ENCODE data around the gene USF3.

Gene USF3

DNA sequence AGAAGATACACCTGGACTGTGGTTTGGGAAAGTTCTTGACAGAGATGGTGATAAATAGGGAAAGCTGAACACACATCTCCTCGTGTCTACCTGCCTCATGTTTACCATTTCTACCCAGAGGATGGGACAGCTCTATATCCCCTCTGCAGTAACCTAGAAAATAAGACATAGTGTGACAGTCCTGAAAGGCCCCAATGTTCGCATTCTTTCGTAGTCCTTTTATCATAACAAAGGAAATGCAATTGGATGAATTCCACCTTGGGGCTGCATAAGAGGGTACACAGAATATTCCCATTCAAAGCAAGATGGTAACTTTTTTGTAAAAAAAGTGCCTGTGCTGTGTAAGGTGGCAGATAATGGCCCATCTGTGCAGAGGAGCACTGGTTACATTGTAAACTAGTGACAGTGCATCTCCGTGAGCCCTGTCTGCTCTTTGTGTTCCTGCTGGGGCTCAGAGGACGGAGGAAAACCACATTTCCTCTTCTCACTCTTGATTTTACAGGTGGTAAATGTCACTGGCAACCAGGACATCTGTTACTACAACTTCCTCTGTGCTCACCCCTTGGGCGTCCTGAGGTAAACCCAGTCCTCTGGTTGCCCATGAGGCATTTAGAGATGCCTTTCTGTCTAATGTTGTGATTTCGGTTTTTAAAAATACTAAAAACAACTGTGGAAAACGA is 89.8 kb downstream of the USF3 start:
- DNase-seq (ENCODE audit: low spot score) = peak; percentile 73

- DNase-seq (ENCODE audit: low spot score) = no peak
Measured at GRCh38 chr3:113602836-113603235, 93.6 kb downstream of the USF3 start.

DNA sequence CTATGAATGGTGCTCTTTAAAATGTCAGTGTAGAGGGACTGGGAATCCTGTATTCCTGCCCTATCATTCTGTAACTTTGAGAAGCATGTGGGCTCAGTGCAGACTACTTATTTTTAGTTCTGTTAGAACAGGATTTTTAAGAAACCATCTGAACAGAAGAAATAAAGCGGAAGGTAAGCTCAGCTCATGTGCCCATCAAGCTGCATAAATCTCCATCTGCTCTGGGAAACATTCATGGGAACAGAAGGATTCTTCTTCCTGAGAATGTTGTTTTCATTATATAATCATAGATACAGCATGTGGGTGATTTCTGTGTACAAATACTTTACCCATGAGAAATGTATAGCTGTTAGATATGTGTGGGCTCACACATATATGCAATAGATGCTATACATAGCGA is 94.2 kb downstream of the USF3 start:
- no peak for DNase-seq (ENCODE audit: low spot score)

GRCh38 chr3:113601240-113601639 is 95.2 kb downstream of the USF3 start:
- DNase-seq (ENCODE audit: low spot score) = no peak

DNA sequence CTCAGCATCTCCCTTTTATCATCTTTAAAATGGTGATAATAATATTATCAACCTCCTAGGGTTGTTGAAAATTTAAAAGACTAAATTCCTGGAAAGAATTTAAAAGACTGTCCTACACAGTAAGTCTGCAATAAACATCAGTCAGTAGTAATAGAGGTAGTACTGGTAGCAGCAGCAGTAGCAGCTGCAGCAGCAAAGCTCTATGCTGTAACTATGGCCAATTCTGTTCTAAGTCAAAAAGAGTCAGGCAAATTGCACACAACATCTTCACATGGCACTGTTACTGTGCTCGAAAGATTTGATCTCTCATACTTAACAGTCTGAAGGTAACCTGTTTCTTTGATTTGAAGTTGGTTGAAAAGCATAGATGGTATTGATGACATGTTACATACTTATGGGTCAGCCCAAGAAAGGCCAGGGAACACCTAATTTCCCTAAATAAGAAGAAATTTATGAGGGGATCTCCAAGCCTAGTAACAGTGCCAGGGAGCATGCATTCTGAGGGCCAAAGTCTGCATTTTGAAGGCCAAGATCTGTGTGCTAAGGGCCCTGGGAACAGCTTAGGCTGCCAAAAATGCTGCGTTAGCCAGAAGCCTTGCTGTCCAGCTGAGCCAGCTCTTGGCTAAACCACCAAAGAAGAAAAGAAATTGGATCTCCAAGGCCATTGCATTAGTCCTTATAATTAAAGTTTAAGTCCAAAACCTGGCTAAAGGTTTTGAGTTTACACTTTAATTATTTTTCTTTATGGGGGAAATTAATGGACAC is 95.8 kb downstream of the USF3 start:
- DNase-seq (ENCODE audit: low spot score) = no peak

All from germinal center (tissue), 1 donor.